Thoracic aorta (tissue), 2 donors: Measurements from ENCODE around the gene RAB3A. TPM values are rescaled to one million over a fixed set of nuclear protein-coding genes. Genes with fewer than 3 reads are reported as not detected.
A peak's percentile ranks its signal among the peaks of the same experiment; 100 is the strongest.

ENCODE experiments used
- ATAC-seq: fragments of 150-250 bp; one replicate; pipeline ENCODE4 v1.8.0; 2017; ENCODE audit warnings: low read depth; ENCODE audit not compliant: insufficient number of reproducible peaks, low FRiP score
- DNase-seq: peaks from one replicate; pipeline ENCODE4 v3.0.0-alpha.2; 2020; ENCODE audit warnings: low spot score
- H3K27ac ChIP-seq, 2 donors: fragments of 200-600 bp; sonication (generic); 1 replicate in 1 of 2; 2 replicates in 1 of 2; pipeline ENCODE4 v1.5.1; 2016; ENCODE audit warnings: mild to moderate bottlenecking in 2 of 2, moderate library complexity in 2 of 2
- H3K27me3 ChIP-seq: fragments of 200-600 bp; sonication (generic); replicated peaks from 2 replicates; pipeline ENCODE4 v1.6.0; 2016; ENCODE audit warnings: mild to moderate bottlenecking; ENCODE audit not compliant: insufficient read depth
- H3K36me3 ChIP-seq: fragments of 200-600 bp; sonication (generic); one replicate; pipeline ENCODE4 v1.5.1; 2016
- H3K4me1 ChIP-seq, 2 donors: fragments of 200-600 bp; sonication (generic); 1 replicate in 1 of 2; 2 replicates in 1 of 2; pipeline versions ENCODE4 v1.5.1 to v1.6.0; 2016; ENCODE audit warnings: low read depth in 2 of 2, mild to moderate bottlenecking in 1 of 2; ENCODE audit not compliant: control insufficient read depth in 1 of 2
- H3K4me3 ChIP-seq: fragments of 200-600 bp; sonication (generic); 2 replicates; pipeline ENCODE4 v1.5.1; 2016; ENCODE audit warnings: mild to moderate bottlenecking
- H3K9me3 ChIP-seq: fragments of 200-600 bp; sonication (generic); 2 replicates; pipeline ENCODE4 v1.5.1; 2016
- CTCF ChIP-seq: fragments of 200-600 bp; sonication (generic); IDR thresholded peaks from one replicate; pipeline ENCODE4 v1.5.1; 2019; ENCODE audit warnings: antibody characterized with exemption
- total RNA-seq, 2 donors: library from RNA; depleted of rRNA; stranded (reverse); fragments of >200 nt; gene quantifications; one replicate each; pipeline versions ENCODE4 v1.1.0 to v1.2.3, GENCODE V29; 2016

RAB3A gene
- total RNA-seq, 2 donors from 2014 or later = 1.9 TPM; not detected in 1

DNA sequence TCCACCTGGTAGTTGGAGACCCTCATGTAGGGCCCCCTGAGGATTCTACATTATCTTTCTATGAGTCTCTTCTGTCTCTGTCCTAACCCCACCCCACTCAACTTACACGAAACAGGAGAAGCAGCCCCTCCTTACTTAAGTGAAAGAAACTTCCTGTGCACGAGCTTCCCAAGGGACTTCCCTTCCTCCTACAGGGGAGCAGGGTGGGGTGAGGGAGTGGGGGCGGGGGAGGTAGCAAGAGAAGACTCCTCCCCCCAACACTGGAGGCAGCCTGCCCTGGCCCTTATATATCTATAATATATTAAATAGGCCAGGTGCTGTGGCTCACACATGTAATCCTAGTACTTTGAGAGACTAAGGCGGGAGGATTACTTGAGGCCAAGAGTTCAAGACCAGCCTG, 27.9 kb upstream of the RAB3A start:
- Histone ChIP-seq H3K27me3 (peaks cover 4% of the 10 kb centered on the region), H3K9me3 (peaks cover 6% of the 10 kb centered on the region), H3K4me1 (peaks cover 0 to 5% of the 10 kb centered on the region in 2 donors), H3K27ac (no peak overlapping the region), H3K36me3 (no peaks in the 10 kb centered on the region), H3K4me3 (no peak overlapping the region)
- DNase-seq = no peak
- no peak for TF ChIP-seq CTCF
- ATAC-seq = no peak

DNA sequence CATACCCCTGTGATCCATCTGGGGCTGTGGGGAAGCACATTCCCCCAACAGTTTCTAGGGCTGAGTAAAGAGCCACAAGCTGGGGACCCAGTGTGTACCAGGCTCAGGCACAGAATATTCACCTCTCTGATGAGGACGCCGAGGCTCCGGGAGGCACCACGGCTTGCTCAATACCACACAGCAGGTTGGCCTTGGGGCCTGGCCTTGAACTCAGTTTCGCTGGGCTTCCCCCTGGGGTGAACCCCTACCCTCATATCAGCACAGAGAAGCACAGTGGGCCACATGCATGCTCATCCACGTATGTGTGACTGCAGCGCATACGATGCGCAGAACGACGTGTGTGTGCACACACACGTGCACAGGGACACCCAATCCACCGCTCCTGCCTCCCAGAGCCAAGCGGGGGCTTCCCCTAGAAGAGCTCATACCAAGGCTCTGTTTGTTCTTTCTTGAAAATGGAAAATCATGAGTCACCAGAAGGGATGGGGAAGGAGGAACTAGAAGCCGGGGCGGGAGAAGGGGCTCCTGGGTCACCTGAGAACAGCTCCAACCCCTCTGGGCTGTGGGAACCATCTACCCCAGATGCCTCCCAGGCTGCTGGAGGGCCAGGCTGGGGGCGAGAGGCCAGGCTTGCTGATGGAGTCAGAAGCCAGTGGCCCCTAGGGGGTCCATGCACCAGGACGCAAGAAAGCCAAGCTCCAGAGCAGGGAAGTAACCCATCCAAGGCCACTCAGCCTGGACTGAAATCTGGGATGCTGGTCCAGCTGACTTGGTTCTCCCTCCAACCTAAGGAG, 27.3 kb upstream of the RAB3A start:
- H3K36me3 ChIP-seq = no peaks in the 10 kb centered on the region
- no peak overlapping the region for H3K4me3 ChIP-seq
- peaks cover 6% of the 10 kb centered on the region for H3K9me3 ChIP-seq
- DNase-seq = no peak
- H3K27ac ChIP-seq = no peak overlapping the region
- ATAC-seq = no peak
- peaks cover 0 to 8% of the 10 kb centered on the region in 2 donors for H3K4me1 ChIP-seq
- H3K27me3 ChIP-seq = peaks cover 6% of the 10 kb centered on the region
- no peak for TF ChIP-seq CTCF

- no peak for TF ChIP-seq CTCF
- no peak overlapping the region for H3K4me3 ChIP-seq
- DNase-seq (no peak), ATAC-seq (no peak)
- peaks cover 2 to 20% of the 10 kb centered on the region in 2 donors for H3K4me1 ChIP-seq
- H3K9me3 ChIP-seq = peaks cover 6% of the 10 kb centered on the region
- no peaks in the 10 kb centered on the region for H3K36me3 ChIP-seq
- H3K27me3 ChIP-seq = peaks cover 15% of the 10 kb centered on the region
- no peak overlapping the region for H3K27ac ChIP-seq
Measured at GRCh38 chr19:18229915-18230314, 26.1 kb upstream of the RAB3A start.

- no peaks in the 10 kb centered on the region for H3K36me3 ChIP-seq
- H3K4me3 ChIP-seq = no peak overlapping the region
- H3K4me1 ChIP-seq = peaks cover 6 to 24% of the 10 kb centered on the region in 2 donors
- ATAC-seq (no peak), DNase-seq (no peak)
- peaks cover 6% of the 10 kb centered on the region for H3K9me3 ChIP-seq
- H3K27ac ChIP-seq = no peak overlapping the region
- H3K27me3 ChIP-seq = peaks cover 19% of the 10 kb centered on the region
- TF ChIP-seq CTCF = peak; percentile 32
Measured at GRCh38 chr19:18229474-18229873, 25.6 kb upstream of the RAB3A start.

DNA sequence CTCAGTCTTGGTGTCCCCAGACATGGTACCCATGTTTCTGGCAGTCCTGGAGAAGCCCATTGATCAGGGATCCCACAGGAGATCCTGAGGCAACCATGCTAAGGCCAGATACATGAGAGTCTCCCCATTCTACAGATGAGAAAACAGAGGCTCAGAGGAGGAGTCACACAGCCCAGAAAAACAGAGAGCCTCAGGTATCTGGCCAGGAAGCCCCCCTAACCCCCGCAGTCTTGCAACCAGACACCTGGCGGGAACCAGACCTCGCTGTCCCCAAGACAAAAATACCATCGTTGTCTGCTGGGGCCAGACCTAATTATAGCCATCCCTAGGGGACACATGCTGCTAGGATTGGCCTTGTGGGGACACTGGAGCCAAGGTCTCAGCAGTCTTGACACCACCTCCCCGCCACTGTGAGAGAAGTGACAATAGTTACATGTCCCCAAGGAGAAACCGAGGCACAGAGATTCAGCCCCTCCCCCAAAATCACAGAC, 24.0 kb upstream of the RAB3A start:
- Histone ChIP-seq H3K36me3 (no peaks in the 10 kb centered on the region), H3K27ac (no peak overlapping the region), H3K4me3 (no peak overlapping the region), H3K9me3 (peaks cover under 1% of the 10 kb centered on the region), H3K4me1 (peaks cover 9 to 28% of the 10 kb centered on the region in 2 donors), H3K27me3 (peaks cover 19% of the 10 kb centered on the region)
- ATAC-seq = no peak
- TF ChIP-seq CTCF = no peak
- no peak for DNase-seq
